CD1c-positive myeloid dendritic cell (primary cell): Measurements from ENCODE around the gene ATP8A2.

Source experiments
- DNase-seq: peaks from one replicate; pipeline ENCODE4 v3.0.0-alpha.2; 2016; ENCODE audit errors: extremely low spot score

Gene ATP8A2

DNA sequence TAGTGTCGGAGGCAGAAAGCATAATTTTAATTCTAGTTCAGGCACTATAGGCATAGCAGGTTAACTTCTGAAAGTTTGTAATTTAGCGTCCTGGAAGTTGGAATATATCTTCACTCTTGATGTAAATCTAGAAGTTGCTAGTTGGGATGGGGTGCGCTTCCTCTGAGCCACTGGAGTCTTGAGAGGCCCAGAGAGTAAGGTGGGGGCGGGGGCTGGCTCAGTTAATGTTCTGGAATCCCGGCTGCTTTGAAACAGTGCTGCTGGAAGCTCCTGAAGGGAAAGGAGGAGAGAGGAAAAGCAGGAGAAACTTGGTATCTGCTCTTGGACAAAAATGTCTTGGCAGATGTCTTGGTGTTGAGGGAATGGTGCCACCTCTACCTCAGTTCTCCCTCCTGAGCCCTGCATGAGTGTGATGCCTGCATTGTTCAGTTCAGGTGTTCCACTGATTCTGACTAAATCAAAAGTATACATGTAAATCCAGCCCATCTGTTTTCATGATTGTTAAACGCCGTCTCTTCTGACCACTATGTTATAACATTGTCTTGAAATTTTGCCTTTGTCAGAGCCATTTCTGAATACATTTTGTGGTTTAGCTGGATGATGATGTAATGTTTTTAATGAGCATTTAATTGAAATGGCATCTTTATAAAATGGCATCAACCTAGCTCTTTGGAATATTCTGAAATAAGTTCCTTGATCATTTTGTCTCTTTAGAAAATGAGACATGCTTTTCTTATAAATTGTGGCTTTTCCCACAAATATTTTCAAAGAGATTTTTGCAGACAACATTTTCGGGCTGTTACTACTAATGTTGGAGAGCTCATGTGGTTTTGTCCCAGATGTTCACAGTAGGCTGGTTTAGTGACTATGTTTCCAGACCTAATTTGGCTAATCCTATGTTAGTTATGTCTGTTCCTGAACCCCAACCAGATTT is 477.3 kb downstream of the ATP8A2 start:
- no peak for DNase-seq

DNA sequence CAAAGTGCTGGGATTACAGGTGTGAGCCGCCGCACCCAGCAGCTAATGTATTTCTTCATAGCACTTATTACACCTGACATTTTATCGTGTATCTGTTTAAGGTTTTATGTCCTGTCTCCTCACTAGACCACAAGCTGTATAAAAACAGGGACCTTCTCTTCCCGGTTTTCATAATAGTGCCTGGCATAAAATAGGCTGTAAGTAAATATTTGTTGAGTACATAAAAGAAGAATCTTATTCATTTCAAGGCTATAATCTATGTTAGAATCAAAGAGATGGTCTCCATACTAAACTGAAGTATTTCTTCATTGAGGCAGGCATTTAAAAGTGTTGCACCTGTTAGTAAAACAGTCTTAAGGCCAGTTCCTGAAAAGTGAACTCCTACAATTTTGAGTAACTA is 486.1 kb downstream of the ATP8A2 start:
- DNase-seq, result no peak

DNA sequence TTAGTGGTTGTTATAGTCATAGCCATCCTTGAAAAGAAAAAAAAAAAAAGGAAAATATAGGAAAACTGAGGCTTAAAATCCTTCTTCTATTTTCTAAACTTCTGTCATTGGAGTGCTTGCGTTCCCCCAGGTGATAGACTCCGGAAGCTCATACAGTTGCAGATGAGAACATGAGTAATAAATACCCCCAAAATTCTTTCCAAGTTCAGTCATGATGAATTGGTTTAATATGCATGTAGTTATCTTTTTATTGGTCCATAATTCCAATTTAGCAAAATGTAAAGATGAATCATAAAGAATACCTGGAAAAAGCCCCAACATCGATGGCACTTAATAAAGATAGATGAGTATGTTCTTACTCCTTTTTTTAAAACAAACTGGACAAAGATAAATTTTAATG is 487.8 kb downstream of the ATP8A2 start:
- no peak for DNase-seq

DNA sequence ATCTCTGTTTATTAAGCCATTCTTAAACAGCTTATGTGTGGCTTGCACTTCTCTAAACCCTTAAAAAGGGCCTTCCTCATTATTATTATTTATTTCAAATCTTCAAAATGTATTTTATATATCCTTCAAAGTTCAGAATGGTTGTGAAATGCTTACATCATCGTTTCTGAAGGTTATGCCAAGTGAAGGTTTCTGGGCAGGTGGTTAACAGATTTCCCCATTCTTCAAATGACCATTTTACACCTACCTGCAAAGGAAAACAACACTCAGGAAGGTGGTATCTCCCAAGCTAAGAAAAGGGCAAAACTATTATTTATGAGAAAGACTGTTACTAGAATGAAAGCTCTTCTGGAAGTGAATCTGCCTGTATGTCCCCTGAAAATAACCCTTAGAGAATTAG is 488.5 kb downstream of the ATP8A2 start:
- DNase-seq, result no peak

DNA sequence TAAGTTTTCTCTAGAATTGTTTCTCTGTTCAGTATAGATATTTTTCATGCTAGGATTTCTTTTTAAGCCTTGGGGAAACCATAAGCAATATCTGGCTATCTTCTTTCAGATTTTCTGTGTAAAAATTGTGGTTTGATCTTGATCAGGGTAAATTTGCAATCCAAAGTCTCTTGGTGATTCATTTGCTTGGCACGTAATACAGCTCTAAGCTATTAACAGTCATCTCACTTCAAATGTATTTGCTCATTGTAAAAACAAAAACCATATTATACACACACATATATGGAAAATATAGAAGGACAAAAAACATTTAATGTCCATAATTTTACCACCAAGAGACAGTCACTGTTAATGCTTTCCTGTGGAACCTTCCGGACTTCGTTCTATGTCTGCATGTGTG is 489.1 kb downstream of the ATP8A2 start:
- no peak for DNase-seq

DNA sequence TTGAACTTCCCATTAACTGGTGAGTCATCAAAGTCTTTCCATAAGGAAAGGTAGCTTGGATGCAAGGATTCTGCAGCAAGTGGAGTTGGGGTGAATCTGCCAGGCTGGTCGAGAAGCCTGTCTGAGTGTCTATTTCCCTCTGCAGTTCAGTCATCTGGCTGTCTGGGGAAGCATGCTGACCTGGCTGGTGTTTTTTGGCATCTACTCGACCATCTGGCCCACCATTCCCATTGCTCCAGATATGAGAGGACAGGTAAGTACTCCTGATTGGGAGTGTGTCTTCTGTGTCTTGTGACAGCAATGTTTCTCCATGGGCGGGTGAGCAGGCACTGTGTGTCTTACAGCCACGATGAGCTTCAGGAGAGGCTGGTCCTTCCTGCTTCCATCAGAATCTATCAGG is 490.4 kb downstream of the ATP8A2 start:
- DNase-seq, result no peak

DNA sequence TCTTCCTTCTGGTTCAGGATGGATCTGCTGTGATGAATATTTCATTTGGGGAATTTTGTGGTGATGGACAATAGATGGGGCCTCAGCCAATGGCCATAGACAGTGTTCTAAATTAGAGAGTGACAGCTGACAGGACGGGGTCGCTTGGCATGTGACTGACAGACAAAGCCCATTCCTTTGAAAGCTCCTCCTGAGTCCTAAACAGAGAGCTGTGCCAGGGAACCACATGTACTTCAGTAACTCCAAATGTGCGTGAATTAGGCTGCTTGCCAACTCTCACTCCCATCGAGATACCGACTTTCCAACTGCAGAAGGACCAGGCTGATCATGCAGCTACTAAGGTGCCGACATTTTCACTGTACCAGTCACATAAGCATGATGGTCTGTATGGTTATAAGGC is 492.3 kb downstream of the ATP8A2 start:
- DNase-seq, result no peak

DNA sequence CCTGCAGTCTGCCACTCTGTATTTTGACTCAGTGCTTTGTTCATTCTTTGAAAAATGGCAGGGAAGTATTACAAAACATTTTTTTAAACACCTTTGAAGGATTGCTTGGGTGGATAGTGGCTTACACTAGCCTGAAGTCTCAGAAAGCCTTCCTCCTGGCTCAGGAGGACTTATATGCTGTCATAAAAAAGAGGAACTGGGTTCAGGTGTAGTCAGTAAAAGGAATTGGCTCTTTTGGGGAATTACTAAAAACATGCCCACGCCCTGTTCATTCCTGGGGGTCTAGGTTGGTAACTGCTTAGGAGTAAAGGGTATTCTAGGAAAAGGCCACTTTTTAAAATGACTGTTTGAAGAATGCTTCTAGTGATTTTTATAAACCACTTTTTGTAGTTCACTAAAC is 493.2 kb downstream of the ATP8A2 start:
- no peak for DNase-seq

DNA sequence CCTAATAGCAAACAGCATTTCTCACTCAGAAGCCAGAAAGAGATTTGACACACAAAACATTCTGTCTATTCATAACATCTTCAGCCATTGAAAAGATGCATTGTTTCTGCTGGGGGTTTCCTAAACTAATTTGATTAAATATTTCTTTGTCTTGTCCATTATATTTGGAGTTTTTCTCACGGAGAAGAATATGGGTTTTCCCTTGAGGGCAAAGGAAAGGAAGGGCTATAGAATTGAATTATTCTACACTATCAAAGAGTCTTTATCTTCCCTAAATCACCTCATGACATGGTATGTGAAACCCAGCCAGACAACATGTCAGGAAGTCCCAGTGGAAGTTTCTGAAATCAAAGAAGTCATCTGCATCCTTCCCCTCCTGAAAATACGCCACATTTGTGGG is 493.6 kb downstream of the ATP8A2 start:
- no peak for DNase-seq

DNA sequence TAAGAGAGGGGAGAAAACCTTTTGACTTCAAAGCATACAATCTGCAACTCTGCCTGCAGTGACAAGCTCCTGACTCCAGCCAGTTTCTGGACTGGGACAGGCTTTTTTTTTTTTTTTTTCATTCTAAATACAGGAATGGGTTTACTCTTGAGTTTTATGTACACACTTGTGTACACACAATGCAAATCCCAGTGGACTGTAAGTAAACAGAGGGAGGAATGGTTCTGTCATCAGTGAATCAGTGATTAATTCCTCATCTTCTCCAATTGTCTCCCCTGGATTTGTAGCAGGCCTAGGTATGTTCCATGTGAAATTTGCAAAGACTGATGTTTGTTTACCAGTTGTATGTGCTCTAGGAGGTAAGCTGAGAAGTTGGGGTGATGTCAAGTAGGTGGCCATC is 495.3 kb downstream of the ATP8A2 start:
- DNase-seq, result no peak

DNA sequence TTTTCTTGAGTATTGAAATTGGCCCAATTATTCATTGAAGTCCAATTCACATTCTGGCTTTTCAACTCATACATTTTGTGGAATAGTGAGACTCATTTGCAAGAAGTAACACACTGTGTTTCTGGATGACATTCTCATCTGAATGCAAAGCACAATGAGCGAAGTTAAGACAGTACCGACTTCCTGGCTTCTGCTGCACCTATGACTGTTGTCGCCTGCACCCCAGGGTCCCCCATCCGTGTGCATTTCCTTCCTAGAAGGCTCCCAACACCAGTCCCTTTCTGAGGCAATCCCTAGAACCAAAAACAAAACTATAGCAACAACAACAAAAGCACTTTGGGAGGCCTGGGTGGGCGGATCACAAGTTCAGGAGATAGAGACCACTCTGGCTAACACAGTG is 496.7 kb downstream of the ATP8A2 start:
- DNase-seq, result no peak

DNA sequence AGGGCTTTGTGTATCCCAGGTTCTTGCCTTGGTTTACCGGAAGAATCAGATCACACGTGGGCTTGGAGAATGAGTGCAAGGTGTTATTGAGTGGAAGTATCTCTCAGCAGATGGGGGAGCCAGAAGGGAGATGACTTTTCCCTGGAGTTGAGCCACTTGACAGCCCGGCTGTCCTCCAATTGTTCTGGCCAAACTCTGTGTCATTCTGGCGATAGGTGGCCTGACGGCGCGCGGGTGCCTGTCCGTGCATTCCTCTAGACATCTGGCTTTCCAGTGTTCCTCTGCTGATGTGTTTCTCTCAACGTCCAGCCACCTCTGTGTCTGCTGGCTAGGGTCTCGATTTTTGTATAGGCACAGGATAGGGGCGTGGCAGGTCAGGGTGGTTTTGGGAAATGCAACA is 498.2 kb downstream of the ATP8A2 start:
- DNase-seq, result no peak

DNA sequence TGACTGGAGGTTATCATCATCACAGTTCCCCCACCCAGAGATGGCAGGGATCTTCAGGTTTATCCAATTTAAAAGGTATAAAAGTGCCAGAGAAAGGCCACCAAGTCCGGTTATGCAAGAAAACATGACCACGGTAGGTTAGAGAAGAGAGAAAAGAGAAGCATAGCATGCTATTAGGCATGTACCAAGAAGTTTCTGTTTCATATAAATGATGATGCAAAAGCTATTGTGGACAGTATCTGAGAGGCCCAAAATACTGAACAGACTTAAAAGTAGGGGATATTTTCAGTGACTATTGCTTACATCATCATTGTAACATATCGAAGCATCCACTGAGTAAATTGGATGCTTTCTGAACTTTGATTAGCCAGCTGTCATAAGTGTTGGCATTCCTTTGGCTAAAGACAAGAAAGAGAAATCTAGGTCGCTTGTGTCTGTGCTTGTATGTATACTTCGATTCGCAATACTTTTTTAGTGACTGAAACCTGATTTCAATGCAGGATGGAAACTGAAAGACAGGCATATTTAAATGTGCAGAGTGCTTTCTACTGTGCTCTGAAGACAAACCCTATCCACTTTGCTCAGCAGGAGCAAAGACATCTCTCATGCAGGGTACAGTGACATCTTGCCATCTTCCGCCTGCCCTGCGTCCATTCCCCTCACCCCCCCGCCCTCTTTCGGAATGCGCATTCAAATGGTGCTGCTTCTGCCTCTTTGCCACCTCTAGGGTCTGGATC is 499.8 kb downstream of the ATP8A2 start:
- no peak for DNase-seq

DNA sequence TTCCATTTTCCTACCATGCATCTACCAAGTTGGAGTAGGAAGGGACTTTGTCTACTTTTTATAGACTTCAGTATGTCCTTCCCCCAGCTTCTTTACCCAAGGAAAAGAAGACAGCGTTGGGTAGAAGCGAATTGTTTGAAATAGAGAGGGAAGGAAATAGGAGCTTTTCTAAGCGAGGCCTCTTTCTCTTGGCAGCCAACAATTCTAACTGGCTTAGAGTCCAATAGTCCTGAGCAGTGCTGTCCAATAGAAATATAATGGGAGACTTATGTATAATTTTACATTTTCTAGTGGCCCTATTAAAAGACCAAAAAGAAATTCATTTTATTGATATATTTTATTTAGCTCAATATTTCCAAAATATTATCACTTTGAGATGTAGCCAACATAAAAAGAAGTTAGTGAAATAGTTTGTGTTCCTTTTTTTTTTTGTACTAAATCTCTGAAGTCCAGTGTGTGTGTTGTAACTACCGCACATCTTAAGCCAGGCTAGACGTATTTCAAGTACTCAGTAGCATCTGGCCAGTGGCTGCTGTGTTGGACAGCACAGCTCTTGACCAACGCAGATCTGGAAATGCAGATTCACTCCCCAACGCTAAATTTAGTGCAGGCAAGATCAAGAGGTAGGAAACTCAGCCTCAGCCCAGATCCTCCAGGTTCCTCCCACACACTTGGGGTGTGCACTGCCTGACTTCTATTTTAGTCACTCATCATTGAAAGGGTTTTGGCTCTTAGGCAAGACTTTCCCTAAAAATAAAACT is 500.9 kb downstream of the ATP8A2 start:
- peak; percentile 41 for DNase-seq

DNA sequence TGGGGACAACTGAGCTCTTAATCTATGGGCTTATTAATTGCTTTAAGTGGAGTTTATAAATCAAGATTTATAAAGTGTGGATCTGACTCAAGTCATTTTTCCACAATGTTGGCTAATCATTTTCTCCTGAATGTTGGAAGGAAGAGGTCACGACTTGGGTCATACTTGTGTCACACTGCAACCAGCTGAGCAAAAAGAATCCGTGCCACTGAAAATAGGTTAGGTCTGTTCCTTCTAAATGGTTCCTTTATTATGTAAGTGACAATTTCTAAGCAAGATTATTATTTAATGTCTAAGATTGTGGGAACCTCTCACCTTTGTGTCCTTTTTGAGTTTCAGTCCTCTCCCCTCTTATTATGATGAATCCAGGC is 501.5 kb downstream of the ATP8A2 start:
- no peak for DNase-seq

DNA sequence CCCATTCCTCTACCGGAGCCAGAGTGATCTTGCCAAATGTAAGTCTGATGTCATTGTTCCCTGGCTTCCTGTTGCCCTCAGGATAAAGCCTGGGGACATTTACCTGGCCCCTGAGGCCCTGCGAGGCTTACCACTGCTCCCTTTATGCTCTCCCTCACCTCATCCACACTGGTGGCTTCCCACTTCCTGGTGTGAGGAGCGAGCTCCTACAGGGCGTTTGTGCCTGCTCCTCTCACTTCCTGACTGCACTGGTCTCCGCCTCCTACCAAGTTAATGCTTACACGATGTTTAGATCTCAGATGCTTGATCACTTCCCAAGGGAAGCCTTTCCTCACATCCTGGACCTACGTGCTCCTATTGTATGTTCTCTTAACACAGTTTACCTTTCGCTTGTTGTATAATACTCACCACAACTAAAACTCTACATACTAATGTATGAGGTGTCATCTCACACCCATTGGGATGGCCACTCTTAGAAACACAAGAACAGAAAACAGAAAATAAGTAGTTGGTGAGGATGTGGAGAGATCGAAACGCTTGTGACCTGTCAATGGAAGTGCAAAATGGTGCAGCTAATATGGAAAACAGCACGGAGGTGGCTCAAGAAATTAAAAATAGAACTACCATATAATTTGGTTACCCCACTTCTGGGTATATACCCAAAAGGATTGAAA is 502.4 kb downstream of the ATP8A2 start:
- no peak for DNase-seq

DNA sequence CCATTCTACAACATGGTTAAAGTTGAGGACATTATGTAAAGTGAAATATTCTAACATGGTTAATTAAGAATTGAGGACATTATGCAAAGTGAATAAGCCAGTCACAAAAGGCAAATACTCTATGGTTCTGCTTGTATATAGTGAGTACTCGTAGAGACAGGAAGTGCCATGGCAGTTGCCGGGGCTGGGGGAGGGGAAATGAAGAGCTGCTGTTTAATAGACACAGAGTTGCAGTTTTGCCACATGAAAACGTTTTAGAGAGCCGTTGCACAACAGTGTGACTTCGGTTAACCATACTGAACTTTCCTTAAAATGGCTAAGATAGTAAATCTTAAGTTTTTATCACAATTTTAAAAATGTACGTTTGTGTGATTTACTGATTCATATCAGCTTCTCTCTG is 503.1 kb downstream of the ATP8A2 start:
- peak; percentile 33 for DNase-seq

DNA sequence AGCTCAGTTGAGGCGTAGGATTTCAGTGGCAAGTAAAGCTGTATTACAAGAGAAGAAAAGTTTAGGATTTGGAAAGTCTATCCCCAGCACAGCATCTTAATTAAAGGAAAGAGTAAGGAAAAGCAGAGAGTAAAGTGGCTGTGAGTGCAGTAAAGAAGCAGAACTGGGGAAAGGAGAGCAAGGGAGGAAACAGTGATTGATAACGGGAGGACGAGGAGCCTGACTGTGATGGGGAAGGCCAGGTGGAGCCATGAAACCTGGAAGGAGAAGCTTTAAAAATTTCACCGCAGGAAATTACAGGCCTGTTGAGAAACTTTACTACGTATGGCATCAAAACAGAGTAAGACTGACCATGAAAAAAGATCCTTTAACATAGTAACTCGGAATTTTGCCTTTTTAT is 504.5 kb downstream of the ATP8A2 start:
- no peak for DNase-seq

DNA sequence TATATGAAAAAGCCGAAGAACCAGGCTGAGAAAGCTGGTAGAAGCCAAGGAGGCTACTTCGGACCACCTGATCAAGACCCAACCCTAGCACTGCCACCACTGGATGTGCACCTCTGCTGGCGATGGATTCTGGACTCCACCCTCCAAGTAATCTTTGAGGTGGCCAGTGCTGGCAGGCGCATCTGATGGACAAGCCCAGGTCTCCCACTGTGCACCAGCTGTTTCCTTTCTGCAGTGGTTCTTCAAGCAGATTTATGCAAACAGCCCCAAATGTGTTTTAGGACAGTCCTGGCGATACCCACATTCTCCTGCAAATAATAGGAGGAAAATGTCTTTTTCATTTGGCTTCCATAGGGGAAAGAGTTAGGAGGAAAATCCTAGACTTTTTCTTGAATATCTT is 507.7 kb downstream of the ATP8A2 start:
- DNase-seq, result no peak

DNA sequence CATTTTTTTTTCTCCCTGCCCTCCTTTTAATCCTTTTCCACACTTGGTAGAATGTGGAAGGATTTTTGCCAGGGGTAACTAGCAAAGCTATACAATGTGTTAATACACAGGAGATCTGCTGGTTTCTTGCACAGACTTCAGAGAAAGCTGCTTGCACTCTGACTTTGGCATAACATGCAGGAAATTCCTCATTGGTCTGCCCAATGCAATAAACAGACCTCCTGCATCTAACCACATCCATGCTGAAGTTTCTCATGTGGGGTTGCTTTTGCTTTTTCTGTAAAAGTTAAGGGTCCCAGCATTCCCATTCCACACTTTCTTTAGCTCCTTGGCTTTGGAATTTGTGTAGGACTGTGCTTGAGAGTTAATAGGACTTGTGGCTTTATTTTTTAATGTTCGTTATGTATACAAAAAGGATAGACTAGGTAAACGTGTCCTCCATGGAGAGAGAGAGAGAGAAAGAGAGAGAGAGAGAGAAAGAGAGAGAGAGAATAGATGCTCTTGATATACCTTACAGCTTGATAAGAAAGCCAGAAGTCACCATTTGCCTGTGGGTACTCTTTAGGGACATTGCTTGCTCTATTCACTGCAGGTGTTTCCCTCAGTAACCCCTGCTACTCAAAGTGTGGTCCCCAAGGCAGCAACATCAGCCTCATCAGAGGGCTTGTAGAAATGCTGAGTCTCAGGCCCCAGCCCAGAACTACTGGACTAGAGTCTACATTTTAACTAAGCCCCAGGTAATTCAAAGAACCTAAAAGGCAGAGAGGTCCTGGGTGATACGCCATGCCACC is 509.6 kb downstream of the ATP8A2 start:
- DNase-seq, result no peak

DNA sequence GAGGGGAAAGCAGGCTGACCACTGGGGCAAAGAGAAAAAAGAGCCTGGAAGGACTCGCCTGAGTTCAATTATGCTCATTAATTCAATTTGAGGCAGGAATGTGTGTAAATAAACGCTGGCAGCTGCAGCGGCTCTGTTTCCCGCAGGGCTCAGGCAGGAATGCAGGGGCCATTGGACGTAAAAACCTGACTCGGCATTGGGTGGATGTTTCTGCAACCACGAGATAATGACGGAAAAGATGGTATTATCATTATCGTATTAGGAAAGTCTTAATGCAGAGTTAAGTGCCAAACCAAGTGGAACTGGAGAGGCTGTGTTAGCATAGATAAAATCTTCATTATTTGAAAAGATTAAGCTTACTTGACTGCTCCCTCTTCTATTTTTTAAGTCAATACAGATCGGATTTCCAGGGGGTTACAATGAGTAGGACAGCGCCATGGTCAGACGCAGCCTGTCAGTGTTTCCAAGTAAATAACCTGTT is 510.2 kb downstream of the ATP8A2 start:
- no peak for DNase-seq
